ENCODE measurements around the gene CELF1. TPM values are rescaled to one million over a fixed set of nuclear protein-coding genes. Genes with fewer than 3 reads are reported as not detected.

CELF1 gene
- total RNA-seq, 1 donor from 2014 or later, result 180 TPM

DNA sequence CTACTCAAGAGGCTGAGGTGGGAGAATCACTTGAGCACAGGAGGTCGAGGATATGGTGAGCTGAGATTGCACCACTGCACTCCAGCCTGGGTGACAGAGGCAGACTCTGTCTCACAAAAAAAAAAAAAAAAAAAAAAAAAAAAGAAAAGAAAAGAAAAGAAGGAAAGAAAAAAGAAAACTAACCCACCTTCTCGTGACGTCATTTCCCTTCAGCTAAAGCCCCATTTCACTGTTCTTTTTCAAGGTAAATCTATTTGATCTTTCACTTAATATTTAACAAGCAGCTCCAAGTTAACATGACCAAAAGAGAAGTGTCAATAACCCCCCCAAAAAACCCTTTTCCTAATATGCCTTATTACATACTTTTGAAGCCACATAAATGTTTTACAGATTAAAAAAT is 109.1 kb downstream of the CELF1 start:
- DNase-seq (ENCODE audit: low read depth, low spot score), result no peak
- Mint-ChIP-seq H3K4me1 (no peaks in the 10 kb centered on the region), H3K27ac (ENCODE audit: unreplicated experiment) (no peak overlapping the region), H3K27me3 (ENCODE audit: low read depth) (no peaks in the 10 kb centered on the region), H3K9me3 (no peaks in the 10 kb centered on the region), H3K36me3 (ENCODE audit: low read depth) (no peaks in the 10 kb centered on the region), H3K4me3 (no peak overlapping the region)
- TF ChIP-seq, protein P1, sequence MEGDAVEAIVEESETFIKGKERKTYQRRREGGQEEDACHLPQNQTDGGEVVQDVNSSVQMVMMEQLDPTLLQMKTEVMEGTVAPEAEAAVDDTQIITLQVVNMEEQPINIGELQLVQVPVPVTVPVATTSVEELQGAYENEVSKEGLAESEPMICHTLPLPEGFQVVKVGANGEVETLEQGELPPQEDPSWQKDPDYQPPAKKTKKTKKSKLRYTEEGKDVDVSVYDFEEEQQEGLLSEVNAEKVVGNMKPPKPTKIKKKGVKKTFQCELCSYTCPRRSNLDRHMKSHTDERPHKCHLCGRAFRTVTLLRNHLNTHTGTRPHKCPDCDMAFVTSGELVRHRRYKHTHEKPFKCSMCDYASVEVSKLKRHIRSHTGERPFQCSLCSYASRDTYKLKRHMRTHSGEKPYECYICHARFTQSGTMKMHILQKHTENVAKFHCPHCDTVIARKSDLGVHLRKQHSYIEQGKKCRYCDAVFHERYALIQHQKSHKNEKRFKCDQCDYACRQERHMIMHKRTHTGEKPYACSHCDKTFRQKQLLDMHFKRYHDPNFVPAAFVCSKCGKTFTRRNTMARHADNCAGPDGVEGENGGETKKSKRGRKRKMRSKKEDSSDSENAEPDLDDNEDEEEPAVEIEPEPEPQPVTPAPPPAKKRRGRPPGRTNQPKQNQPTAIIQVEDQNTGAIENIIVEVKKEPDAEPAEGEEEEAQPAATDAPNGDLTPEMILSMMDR (conservative IDR thresholded peaks at IDR 0.05), result no peak

DNA sequence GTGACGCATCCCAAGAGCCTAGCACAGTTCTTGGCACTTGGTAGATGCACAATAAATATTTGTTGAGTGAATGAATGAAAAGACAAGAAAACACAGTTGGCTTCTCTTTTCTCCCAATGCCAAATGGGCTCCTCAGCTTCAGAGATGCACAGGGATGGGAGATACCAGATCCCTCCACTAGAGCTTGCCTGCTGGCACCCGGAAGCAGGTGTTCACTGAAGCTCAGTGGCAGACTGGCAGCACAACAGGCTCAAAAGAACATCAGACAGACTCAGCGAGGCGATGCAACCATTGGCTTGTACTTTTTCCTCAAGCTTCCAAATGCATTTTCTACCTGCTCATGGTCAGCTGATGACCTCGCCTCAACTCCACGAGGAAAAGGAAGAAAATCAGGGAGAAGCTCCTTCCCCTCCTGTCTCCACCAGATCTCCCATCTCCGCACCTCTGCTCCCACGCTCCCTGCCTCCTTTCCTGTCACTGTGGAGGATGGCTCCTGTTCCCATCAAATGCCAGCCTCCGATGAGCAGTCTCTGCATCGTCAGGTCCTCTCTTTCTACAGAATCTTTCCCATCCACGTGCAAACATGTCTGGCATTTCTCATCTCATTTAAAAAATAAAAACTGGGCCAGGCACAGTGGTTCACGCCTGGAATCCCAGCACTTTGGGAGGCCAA is 109.8 kb downstream of the CELF1 start:
- Mint-ChIP-seq H3K9me3 (no peaks in the 10 kb centered on the region), H3K4me1 (no peaks in the 10 kb centered on the region), H3K36me3 (ENCODE audit: low read depth) (no peaks in the 10 kb centered on the region), H3K27me3 (ENCODE audit: low read depth) (no peaks in the 10 kb centered on the region), H3K27ac (ENCODE audit: unreplicated experiment) (peak overlapping the region; percentile 82), H3K4me3 (no peak overlapping the region)
- DNase-seq (ENCODE audit: low read depth, low spot score), result no peak
- TF ChIP-seq, protein P1 (conservative IDR thresholded peaks at IDR 0.05), result no peak

DNA sequence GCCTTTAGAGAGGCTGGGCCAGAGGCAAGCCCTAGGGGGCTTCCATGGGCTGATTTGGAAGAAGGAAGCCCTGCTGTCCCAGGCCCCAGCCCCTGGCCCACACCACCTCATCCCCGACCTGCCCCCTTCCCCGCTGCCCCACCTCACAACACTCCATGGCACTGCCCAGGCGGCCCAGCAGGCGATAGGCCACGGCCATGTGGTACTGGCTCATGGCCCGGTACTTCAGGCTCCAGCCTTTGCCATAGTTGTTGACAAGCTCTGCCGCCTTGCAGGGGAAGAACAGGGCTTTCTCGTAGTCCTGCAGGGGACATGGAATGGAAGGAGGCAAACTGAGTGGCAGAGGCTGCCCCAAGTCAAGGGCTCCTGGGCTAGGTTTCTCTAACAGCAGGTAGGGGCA is 110.4 kb downstream of the CELF1 start:
- Mint-ChIP-seq H3K4me3 (no peak overlapping the region), H3K4me1 (no peaks in the 10 kb centered on the region), H3K27ac (ENCODE audit: unreplicated experiment) (no peak overlapping the region), H3K27me3 (ENCODE audit: low read depth) (no peaks in the 10 kb centered on the region), H3K9me3 (no peaks in the 10 kb centered on the region), H3K36me3 (ENCODE audit: low read depth) (no peaks in the 10 kb centered on the region)
- no peak for DNase-seq (ENCODE audit: low read depth, low spot score)
- TF ChIP-seq, protein P1 (conservative IDR thresholded peaks at IDR 0.05), result no peak

DNA sequence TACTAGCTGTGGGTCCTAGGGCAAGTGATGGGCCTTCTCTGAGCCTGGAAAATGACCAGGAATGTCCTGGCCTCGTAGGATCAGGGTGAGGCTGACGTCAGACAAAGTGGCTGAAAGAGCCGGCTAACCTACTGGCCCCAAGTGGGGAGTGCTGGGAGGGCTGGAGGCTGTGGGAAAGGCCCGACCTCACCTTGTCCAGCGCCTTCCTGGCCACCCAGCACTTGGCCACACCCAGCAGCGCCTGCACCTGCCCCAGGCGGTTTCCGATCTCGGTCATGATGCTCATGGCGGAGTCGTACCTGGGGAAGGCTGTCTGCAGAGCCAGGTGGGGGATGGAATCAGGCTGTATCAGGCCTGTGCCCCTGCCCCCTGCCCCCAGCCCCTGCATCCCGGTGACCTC is 111.5 kb downstream of the CELF1 start:
- H3K27ac Mint-ChIP-seq (ENCODE audit: unreplicated experiment), result no peak overlapping the region
- H3K9me3 Mint-ChIP-seq, result no peaks in the 10 kb centered on the region
- no peak for DNase-seq (ENCODE audit: low read depth, low spot score)
- no peaks in the 10 kb centered on the region for H3K36me3 Mint-ChIP-seq (ENCODE audit: low read depth)
- TF ChIP-seq, protein P1 (conservative IDR thresholded peaks at IDR 0.05), result no peak
- H3K4me3 Mint-ChIP-seq, result no peak overlapping the region
- no peaks in the 10 kb centered on the region for H3K27me3 Mint-ChIP-seq (ENCODE audit: low read depth)
- no peaks in the 10 kb centered on the region for H3K4me1 Mint-ChIP-seq

DNA sequence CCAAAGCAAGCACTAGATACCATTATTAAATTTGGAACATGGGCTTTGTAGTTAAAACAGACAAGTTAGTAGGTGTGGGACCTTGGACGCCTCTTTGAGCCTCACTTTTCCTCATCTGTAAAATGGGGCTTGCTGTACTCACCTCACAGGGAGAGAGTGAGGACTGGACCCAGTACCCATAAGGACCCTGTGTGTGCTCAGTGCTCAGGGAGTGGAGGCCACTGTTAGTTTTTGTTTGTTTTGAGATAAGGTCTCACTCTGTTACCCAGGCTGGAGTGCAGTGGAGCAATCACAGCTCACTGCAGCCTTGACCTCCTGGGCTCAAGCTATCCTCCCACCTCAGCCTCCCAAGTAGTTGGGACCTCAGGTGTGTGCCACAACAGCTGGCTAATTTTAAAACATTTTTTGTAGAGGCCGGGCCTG is 112.9 kb downstream of the CELF1 start:
- Mint-ChIP-seq H3K27ac (ENCODE audit: unreplicated experiment) (no peak overlapping the region), H3K4me3 (no peak overlapping the region), H3K27me3 (ENCODE audit: low read depth) (no peaks in the 10 kb centered on the region), H3K36me3 (ENCODE audit: low read depth) (no peaks in the 10 kb centered on the region), H3K4me1 (no peaks in the 10 kb centered on the region), H3K9me3 (no peaks in the 10 kb centered on the region)
- TF ChIP-seq, protein P1 (conservative IDR thresholded peaks at IDR 0.05), result no peak
- DNase-seq (ENCODE audit: low read depth, low spot score), result no peak
